K562 (cell line): ENCODE results near the gene CWF19L2. TPM values are rescaled to one million over a fixed set of nuclear protein-coding genes. Genes with fewer than 3 reads are reported as not detected.
A peak's percentile ranks its signal among the peaks of the same experiment; 100 is the strongest.

ENCODE experiments used
- ATAC-seq: fragments of 200-7000 bp; cut with Tn5 transposase; 3 replicates; pipeline ENCODE4 v1.9.1; 2020; ENCODE audit warnings: moderate library complexity
- BruUV-seq: library from RNA; stranded (reverse); fragments of 400-500 nt; replicated peaks from 2 replicates; lab custom pipeline; 2021; lab: Mats Ljungman, UMichigan
- CTCF ChIA-PET: fragments of 300-600 bp; formaldehyde crosslinking; extraction: SDS; loops from one replicate; lab custom pipeline; 2021; ENCODE audit warnings: low intra/inter-chr PET ratio; lab: Yijun Ruan, JAX
- POLR2A ChIA-PET: fragments of 300-600, 350-650 bp; sonication (Branson Sonifier 250); formaldehyde crosslinking; extraction: SDS; loops from one replicate; lab custom pipeline; 2021; ENCODE audit warnings: antibody characterized with exemption, inconsistent platforms; lab: Yijun Ruan, JAX
- DNase-seq, 4 experiments: peaks; one replicate each; pipeline versions ENCODE4 v3.0.0 to v3.0.0-alpha.2; 2011 to 2018; ENCODE audit warnings: low spot score in 3 of 4, mixed read lengths in 3 of 4; ENCODE audit errors: extremely low read depth in 1 of 4
- FAIRE-seq: peaks from 2 replicates; lab custom pipeline; 2011; peaks lifted over from hg19 to GRCh38; lab: Jason Lieb, UNC
- H2AFZ ChIP-seq: 2 replicates; pipeline ENCODE4 v1.6.0; 2011; ENCODE audit warnings: low read depth, low read length, control low read depth, inconsistent platforms
- H3K27ac ChIP-seq: fragments of 200-600 bp; 3 replicates; pipeline ENCODE4 v1.8.0; 2011; ENCODE audit warnings: low read depth, mild to moderate bottlenecking, control low read depth, inconsistent platforms, low read length, moderate library complexity, mixed read lengths; ENCODE audit errors: extremely low read depth
- H3K27me3 ChIP-seq, 2 experiments: fragments of 300-600 bp in 1 of 2; 2 replicates in 1 of 2; 3 replicates in 1 of 2; pipeline versions ENCODE4 v1.6.0 to v1.8.0; 2011; ENCODE audit warnings: inconsistent platforms in 2 of 2, low read length in 2 of 2, mild to moderate bottlenecking in 1 of 2, mixed read lengths in 1 of 2, moderate library complexity in 1 of 2; ENCODE audit not compliant: control insufficient read depth in 2 of 2, insufficient read depth in 2 of 2
- H3K36me3 ChIP-seq: fragments of 300-600 bp; 3 replicates; pipeline ENCODE4 v1.8.0; 2011; ENCODE audit warnings: mild to moderate bottlenecking, low read length, inconsistent platforms; ENCODE audit not compliant: control insufficient read depth, insufficient read depth
- H3K4me1 ChIP-seq, 2 experiments: fragments of 200-600 bp in 1 of 2; replicated peaks in 1 of 2; 2 replicates in 1 of 2; 3 replicates in 1 of 2; pipeline versions ENCODE4 v1.5.1 to v1.8.0; 2011; ENCODE audit warnings: inconsistent platforms in 2 of 2, low read length in 2 of 2, mild to moderate bottlenecking in 1 of 2, mixed read lengths in 1 of 2, moderate library complexity in 1 of 2; ENCODE audit not compliant: control insufficient read depth in 2 of 2, insufficient read depth in 2 of 2
- H3K4me2 ChIP-seq: 2 replicates; pipeline ENCODE4 v1.6.1; 2011; ENCODE audit warnings: low read length, control low read depth, inconsistent platforms, mixed read lengths; ENCODE audit not compliant: insufficient read depth
- H3K4me3 ChIP-seq: fragments of 200-600 bp; sonication (generic), shearing (Covaris generic); 2 replicates; pipeline ENCODE4 v1.5.1; 2016; ENCODE audit warnings: control low read depth, inconsistent platforms
- H3K79me2 ChIP-seq: fragments of 200-600 bp; 3 replicates; pipeline ENCODE4 v1.8.0; 2011; ENCODE audit warnings: low read length, inconsistent platforms; ENCODE audit not compliant: control insufficient read depth, insufficient read depth
- H3K9ac ChIP-seq, 2 experiments: 2 replicates each; pipeline versions ENCODE4 v1.6.0 to v1.6.1; 2011; ENCODE audit warnings: low read depth in 2 of 2, low read length in 2 of 2, control low read depth in 1 of 2, inconsistent platforms in 1 of 2, mild to moderate bottlenecking in 1 of 2, mixed read lengths in 1 of 2; ENCODE audit not compliant: insufficient read depth in 1 of 2
- H3K9me1 ChIP-seq: one replicate; pipeline ENCODE4 v1.6.0; 2011; ENCODE audit warnings: inconsistent platforms, mild to moderate bottlenecking, low read length, moderate library complexity; ENCODE audit not compliant: control insufficient read depth, insufficient read depth
- H3K9me3 ChIP-seq: replicated peaks from 2 replicates; pipeline ENCODE4 v1.5.1; 2011; ENCODE audit warnings: low read depth, low read length, inconsistent platforms; ENCODE audit not compliant: control insufficient read depth, insufficient read depth
- H4K20me1 ChIP-seq: replicated peaks from 2 replicates; pipeline ENCODE4 v1.6.1; 2011; ENCODE audit warnings: low read length, inconsistent platforms, mixed read lengths; ENCODE audit not compliant: control insufficient read depth, insufficient read depth
- CBX1 ChIP-seq: sonication (generic); IDR thresholded peaks from 2 replicates; pipeline ENCODE4 v1.6.1; 2016; ENCODE audit warnings: antibody characterized with exemption, low read depth, mild to moderate bottlenecking
- ETV5 ChIP-seq: sonication (generic); formaldehyde crosslinking; IDR thresholded peaks from 2 replicates; pipeline ENCODE4 v1.4.0; 2020; ENCODE audit warnings: low read depth, mild to moderate bottlenecking, missing genetic modification reagents
- NFE2 ChIP-seq: IDR thresholded peaks from 2 replicates; pipeline ENCODE4 v1.6.1; 2014; ENCODE audit warnings: antibody characterized with exemption, low read depth
- NFIC ChIP-seq: fragments of 450-650 bp; IDR thresholded peaks from 2 replicates; pipeline ENCODE4 v1.6.1; 2017; ENCODE audit warnings: mild to moderate bottlenecking, inconsistent platforms
- PPARD ChIP-seq: fragments of 250-450 bp; sonication (Bioruptor Pico); IDR thresholded peaks from 2 replicates; pipeline ENCODE4 v1.8.0; 2022; ENCODE audit warnings: inconsistent platforms, mild to moderate bottlenecking, moderate library complexity
- RBM25 ChIP-seq: fragments of 200-400 bp; formaldehyde crosslinking; IDR thresholded peaks from 2 replicates; pipeline ENCODE4 v1.6.1; 2018; ENCODE audit warnings: low read length, low read depth, moderate library complexity; ENCODE audit not compliant: severe bottlenecking
- U2AF1 ChIP-seq: fragments of 200-400 bp; formaldehyde crosslinking; optimal IDR thresholded peaks from 2 replicates; pipeline ENCODE3; 2017; ENCODE audit warnings: mild to moderate bottlenecking, low read depth, low read length, moderate library complexity
- ZNF146 ChIP-seq: IDR thresholded peaks from one replicate; pipeline ENCODE4 v1.6.1; 2018; ENCODE audit warnings: missing compliant biosample characterization; ENCODE audit not compliant: unreplicated experiment
- ZNF263 ChIP-seq: sonication (generic); formaldehyde crosslinking; IDR thresholded peaks from 2 replicates; pipeline ENCODE4 v1.8.0; 2022; ENCODE audit warnings: mild to moderate bottlenecking, missing genetic modification reagents, borderline replicate concordance
- ZNF57 ChIP-seq: fragments of 450-650 bp; formaldehyde crosslinking; IDR thresholded peaks from 2 replicates; pipeline ENCODE4 v1.4.0; 2020; ENCODE audit warnings: mild to moderate bottlenecking, moderate library complexity
- WGBS: fragments of 100-300 bp; shearing (Covaris generic); methylation state at CpG from one replicate; pipeline ENCODE4 v1.1.6; 2016; ENCODE audit warnings: low coverage, mixed read lengths; ENCODE audit not compliant: insufficient coverage; ENCODE audit errors: missing lambda C conversion rate; 5-methylcytosine and 5-hydroxymethylcytosine counted together
- in situ Hi-C: fragments of 300-500 bp; cut with MboI; formaldehyde crosslinking; loops from 4 replicates; pipeline ENCODE4 v1.15.0; 2018; ENCODE audit warnings: inconsistent platforms, mixed read lengths
- intact Hi-C: fragments of 100-400 bp; cut with micrococcal nuclease; formaldehyde crosslinking; loops from 2 replicates; pipeline ENCODE4 v1.14.2; 2022
- polyA plus RNA-seq, 8 experiments: library from polyadenylated mRNA; depleted of rRNA in 4 of 8; stranded (reverse) in 5 of 8; unstranded in 3 of 8; fragments of >200 nt; fragmentation: Nextera tagmentation in 2 of 8; fragmentation: Illumina TruSeq in 1 of 8; extraction: Ambion mirVana in 2 of 8; extraction: Trizol in 1 of 8; gene quantifications; 2 replicates each; pipeline versions ENCODE4 v1.2.1 to v1.2.3, GENCODE V29; 2011 to 2014; ENCODE audit warnings: inconsistent platforms in 1 of 8, missing spikeins in 1 of 8
- total RNA-seq, 7 experiments: library from RNA; depleted of rRNA in 6 of 7; stranded (reverse); fragments of >200 nt in 6 of 7; fragmentation: Illumina TruSeq in 2 of 7; extraction: Trizol in 2 of 7; gene quantifications; 2 replicates each; pipeline versions ENCODE4 v1.2.1 to v1.2.3, GENCODE V29; 2011 to 2021; ENCODE audit warnings: low replicate concordance in 1 of 7
- TF ChIP-seq, protein P1 (sequence below), 2 experiments: fragments of 150-350 bp in 1 of 2; IDR thresholded peaks; 2 replicates each; pipeline ENCODE4 v1.6.1; 2012 to 2016; ENCODE audit warnings: low read depth in 2 of 2, low read length in 2 of 2, mild to moderate bottlenecking in 1 of 2, moderate library complexity in 1 of 2
- TF ChIP-seq, protein P2 (sequence below): sonication (generic); formaldehyde crosslinking; IDR thresholded peaks from 2 replicates; pipeline ENCODE4 v1.9.0; 2022; ENCODE audit warnings: mild to moderate bottlenecking, missing genetic modification reagents
- TF ChIP-seq, protein P3 (sequence below): fragments of 250-450 bp; sonication (Bioruptor Pico); IDR thresholded peaks from 2 replicates; pipeline ENCODE4 v1.4.0; 2020; ENCODE audit warnings: mild to moderate bottlenecking, moderate library complexity
- TF ChIP-seq, protein P4 (sequence below): fragments of 250-450 bp; sonication (Bioruptor Pico); IDR thresholded peaks from 2 replicates; pipeline ENCODE4 v1.8.0; 2022; ENCODE audit warnings: moderate library complexity, mild to moderate bottlenecking, inconsistent platforms

Gene CWF19L2
- total and polyA plus RNA-seq, 9 of the 15 experiments (the other 6 are each of a cell fraction or from before 2014, with no cell fraction given) = 4.7 to 23.3 (median 10.2) TPM

DNA sequence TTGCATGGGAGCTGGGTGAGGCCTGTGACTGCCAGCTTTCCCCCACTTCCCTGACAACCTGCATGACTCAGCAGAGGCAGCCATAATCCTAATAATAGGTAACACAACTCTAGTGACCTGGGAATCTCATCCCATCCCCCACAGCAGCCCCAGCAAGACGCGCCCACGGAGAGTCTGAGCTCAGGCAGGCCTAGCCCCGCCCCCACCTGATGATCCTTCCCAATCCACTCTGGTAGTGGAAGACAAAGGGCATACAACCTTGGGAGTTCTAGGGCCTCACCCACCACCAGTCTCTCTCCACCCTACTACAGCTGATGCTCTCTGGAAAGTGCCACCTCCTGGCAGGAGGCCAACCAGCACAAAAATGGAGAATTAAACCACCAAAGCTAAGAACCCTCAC, 60.3 kb downstream of the CWF19L2 start:
- Histone ChIP-seq H4K20me1 (no peaks in the 10 kb centered on the region), H3K79me2 (no peaks in the 10 kb centered on the region), H3K36me3 (peaks cover 6% of the 10 kb centered on the region; the same call in 1 of the 3 replicates), H3K9me1 (no peaks in the 10 kb centered on the region), H3K4me1 (peaks cover 0 to 2% of the 10 kb centered on the region in 2 experiments; a peak in 3 of 5 replicates), H3K4me2 (no peak overlapping the region; the same call in 1 of the 2 replicates), H3K9ac (no peak overlapping the region), H2AFZ (no peak overlapping the region), H3K9me3 (no peaks in the 10 kb centered on the region), H3K27ac (no peak overlapping the region; the same call in 2 of the 3 replicates), H3K27me3 (no peaks in the 10 kb centered on the region), H3K4me3 (no peak overlapping the region)
- intact Hi-C loops (no loop called here), in situ Hi-C loops (no loop called here)
- BruUV-seq = no TSS peak
- no peak for FAIRE-seq
- ATAC-seq = peak; percentile 74
- 25% methylated on average over 3 of the region's 4 CpGs for WGBS
- DNase-seq = peak; percentile 17 to 53 (median 23)
- POLR2A ChIA-PET = no interaction called here
- CTCF ChIA-PET = no interaction called here
- TF ChIP-seq, protein P1, sequence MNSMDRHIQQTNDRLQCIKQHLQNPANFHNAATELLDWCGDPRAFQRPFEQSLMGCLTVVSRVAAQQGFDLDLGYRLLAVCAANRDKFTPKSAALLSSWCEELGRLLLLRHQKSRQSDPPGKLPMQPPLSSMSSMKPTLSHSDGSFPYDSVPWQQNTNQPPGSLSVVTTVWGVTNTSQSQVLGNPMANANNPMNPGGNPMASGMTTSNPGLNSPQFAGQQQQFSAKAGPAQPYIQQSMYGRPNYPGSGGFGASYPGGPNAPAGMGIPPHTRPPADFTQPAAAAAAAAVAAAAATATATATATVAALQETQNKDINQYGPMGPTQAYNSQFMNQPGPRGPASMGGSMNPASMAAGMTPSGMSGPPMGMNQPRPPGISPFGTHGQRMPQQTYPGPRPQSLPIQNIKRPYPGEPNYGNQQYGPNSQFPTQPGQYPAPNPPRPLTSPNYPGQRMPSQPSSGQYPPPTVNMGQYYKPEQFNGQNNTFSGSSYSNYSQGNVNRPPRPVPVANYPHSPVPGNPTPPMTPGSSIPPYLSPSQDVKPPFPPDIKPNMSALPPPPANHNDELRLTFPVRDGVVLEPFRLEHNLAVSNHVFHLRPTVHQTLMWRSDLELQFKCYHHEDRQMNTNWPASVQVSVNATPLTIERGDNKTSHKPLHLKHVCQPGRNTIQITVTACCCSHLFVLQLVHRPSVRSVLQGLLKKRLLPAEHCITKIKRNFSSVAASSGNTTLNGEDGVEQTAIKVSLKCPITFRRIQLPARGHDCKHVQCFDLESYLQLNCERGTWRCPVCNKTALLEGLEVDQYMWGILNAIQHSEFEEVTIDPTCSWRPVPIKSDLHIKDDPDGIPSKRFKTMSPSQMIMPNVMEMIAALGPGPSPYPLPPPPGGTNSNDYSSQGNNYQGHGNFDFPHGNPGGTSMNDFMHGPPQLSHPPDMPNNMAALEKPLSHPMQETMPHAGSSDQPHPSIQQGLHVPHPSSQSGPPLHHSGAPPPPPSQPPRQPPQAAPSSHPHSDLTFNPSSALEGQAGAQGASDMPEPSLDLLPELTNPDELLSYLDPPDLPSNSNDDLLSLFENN (IDR thresholded peaks at IDR 0.05; ENCODE audit: low read depth in 2 of 2, low read length in 2 of 2) = no peak
- TF ChIP-seq, protein P2, sequence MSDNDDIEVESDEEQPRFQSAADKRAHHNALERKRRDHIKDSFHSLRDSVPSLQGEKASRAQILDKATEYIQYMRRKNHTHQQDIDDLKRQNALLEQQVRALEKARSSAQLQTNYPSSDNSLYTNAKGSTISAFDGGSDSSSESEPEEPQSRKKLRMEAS (CRISPR knock-in tag) = no peak
- TF ChIP-seq, protein P3, sequence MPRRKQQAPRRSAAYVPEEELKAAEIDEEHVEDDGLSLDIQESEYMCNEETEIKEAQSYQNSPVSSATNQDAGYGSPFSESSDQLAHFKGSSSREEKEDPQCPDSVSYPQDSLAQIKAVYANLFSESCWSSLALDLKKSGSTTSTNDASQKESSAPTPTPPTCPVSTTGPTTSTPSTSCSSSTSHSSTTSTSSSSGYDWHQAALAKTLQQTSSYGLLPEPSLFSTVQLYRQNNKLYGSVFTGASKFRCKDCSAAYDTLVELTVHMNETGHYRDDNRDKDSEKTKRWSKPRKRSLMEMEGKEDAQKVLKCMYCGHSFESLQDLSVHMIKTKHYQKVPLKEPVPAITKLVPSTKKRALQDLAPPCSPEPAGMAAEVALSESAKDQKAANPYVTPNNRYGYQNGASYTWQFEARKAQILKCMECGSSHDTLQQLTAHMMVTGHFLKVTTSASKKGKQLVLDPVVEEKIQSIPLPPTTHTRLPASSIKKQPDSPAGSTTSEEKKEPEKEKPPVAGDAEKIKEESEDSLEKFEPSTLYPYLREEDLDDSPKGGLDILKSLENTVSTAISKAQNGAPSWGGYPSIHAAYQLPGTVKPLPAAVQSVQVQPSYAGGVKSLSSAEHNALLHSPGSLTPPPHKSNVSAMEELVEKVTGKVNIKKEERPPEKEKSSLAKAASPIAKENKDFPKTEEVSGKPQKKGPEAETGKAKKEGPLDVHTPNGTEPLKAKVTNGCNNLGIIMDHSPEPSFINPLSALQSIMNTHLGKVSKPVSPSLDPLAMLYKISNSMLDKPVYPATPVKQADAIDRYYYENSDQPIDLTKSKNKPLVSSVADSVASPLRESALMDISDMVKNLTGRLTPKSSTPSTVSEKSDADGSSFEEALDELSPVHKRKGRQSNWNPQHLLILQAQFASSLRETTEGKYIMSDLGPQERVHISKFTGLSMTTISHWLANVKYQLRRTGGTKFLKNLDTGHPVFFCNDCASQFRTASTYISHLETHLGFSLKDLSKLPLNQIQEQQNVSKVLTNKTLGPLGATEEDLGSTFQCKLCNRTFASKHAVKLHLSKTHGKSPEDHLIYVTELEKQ (CRISPR knock-in tag) = no peak
- TF ChIP-seq PPARD (CRISPR knock-in tag) = no peak
- no peak for TF ChIP-seq ZNF263 (CRISPR knock-in tag)
- peak; percentile 85 for TF ChIP-seq NFIC
- no peak for TF ChIP-seq U2AF1
- TF ChIP-seq ETV5 (CRISPR knock-in tag) = no peak
- TF ChIP-seq CBX1 = no peak
- TF ChIP-seq NFE2 = peak; percentile 55; the same call in 1 of the 2 replicates
- no peak for TF ChIP-seq ZNF57 (CRISPR knock-in tag)
- TF ChIP-seq, protein P4, sequence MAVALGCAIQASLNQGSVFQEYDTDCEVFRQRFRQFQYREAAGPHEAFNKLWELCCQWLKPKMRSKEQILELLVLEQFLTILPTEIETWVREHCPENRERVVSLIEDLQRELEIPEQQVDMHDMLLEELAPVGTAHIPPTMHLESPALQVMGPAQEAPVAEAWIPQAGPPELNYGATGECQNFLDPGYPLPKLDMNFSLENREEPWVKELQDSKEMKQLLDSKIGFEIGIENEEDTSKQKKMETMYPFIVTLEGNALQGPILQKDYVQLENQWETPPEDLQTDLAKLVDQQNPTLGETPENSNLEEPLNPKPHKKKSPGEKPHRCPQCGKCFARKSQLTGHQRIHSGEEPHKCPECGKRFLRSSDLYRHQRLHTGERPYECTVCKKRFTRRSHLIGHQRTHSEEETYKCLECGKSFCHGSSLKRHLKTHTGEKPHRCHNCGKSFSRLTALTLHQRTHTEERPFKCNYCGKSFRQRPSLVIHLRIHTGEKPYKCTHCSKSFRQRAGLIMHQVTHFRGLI = no peak
- no peak for TF ChIP-seq RBM25
- no peak for TF ChIP-seq ZNF146 (CRISPR knock-in tag)
